Hepatocyte (in vitro differentiated cells): ENCODE data around the gene ADAMTS2. TPM values are rescaled to one million over a fixed set of nuclear protein-coding genes. Genes with fewer than 3 reads are reported as not detected.

Experiments used
- DNase-seq: peaks from one replicate; pipeline ENCODE4 v3.0.0-alpha.2; 2016; ENCODE audit warnings: low spot score
- H2AFZ ChIP-seq: fragments of 200-600 bp; sonication (generic); 2 replicates; pipeline ENCODE4 v1.6.0; 2016; ENCODE audit warnings: antibody characterized with exemption, mild to moderate bottlenecking
- H3K27ac ChIP-seq: fragments of 200-600 bp; sonication (generic); 2 replicates; pipeline ENCODE4 v1.5.1; 2016; ENCODE audit warnings: mild to moderate bottlenecking
- H3K27me3 ChIP-seq: fragments of 200-600 bp; sonication (generic); 2 replicates; pipeline ENCODE4 v1.6.1; 2016
- H3K36me3 ChIP-seq: fragments of 200-600 bp; sonication (generic); replicated peaks from 2 replicates; pipeline ENCODE4 v1.5.1; 2016; ENCODE audit warnings: low read depth; ENCODE audit not compliant: insufficient read depth
- H3K4me1 ChIP-seq: fragments of 200-600 bp; sonication (generic); 2 replicates; pipeline ENCODE4 v1.5.1; 2016; ENCODE audit warnings: mild to moderate bottlenecking, moderate library complexity; ENCODE audit not compliant: insufficient read depth
- H3K4me2 ChIP-seq: fragments of 200-600 bp; sonication (generic); 2 replicates; pipeline ENCODE4 v1.6.0; 2016
- H3K4me3 ChIP-seq: fragments of 200-600 bp; sonication (generic); 2 replicates; pipeline ENCODE4 v1.5.1; 2016; ENCODE audit warnings: mild to moderate bottlenecking
- H3K79me2 ChIP-seq: fragments of 200-600 bp; sonication (generic); 2 replicates; pipeline ENCODE4 v1.6.0; 2017; ENCODE audit warnings: mild to moderate bottlenecking
- H3K9me2 ChIP-seq: fragments of 200-600 bp; sonication (generic); replicated peaks from 2 replicates; pipeline ENCODE4 v1.6.0; 2017; ENCODE audit warnings: mild to moderate bottlenecking; ENCODE audit not compliant: insufficient read depth
- H3K9me3 ChIP-seq: fragments of 200-600 bp; sonication (generic); 2 replicates; pipeline ENCODE4 v1.5.1; 2016; ENCODE audit warnings: low read depth, mild to moderate bottlenecking
- H4K20me1 ChIP-seq: fragments of 200-600 bp; sonication (generic); 2 replicates; pipeline ENCODE4 v1.6.0; 2016; ENCODE audit warnings: mild to moderate bottlenecking; ENCODE audit not compliant: insufficient read depth, poor library complexity, severe bottlenecking
- EZH2 ChIP-seq: fragments of 200-600 bp; sonication (generic); IDR thresholded peaks from 2 replicates; pipeline ENCODE4 v1.6.1; 2016; ENCODE audit warnings: antibody characterized with exemption, mild to moderate bottlenecking, borderline replicate concordance
- EZH2phosphoT487 ChIP-seq: fragments of 200-600 bp; sonication (generic); IDR thresholded peaks from one replicate; pipeline ENCODE4 v1.6.1; 2018; ENCODE audit warnings: antibody characterized with exemption, mild to moderate bottlenecking, low read depth, moderate library complexity; ENCODE audit not compliant: unreplicated experiment, severe bottlenecking
- WGBS: methylation state at CpG from one replicate; pipeline ENCODE4 v1.1.6; 2016; ENCODE audit warnings: low lambda C conversion rate; ENCODE audit errors: missing lambda C conversion rate; 5-methylcytosine and 5-hydroxymethylcytosine counted together
- polyA plus RNA-seq: library from polyadenylated mRNA; unstranded; fragments of >200 nt; fragmentation: Nextera tagmentation; extraction: Ambion mirVana; gene quantifications from 2 replicates; pipeline ENCODE4 v1.2.1, GENCODE V29; 2016
- total RNA-seq: library from RNA; depleted of rRNA; stranded (reverse); fragments of >200 nt; gene quantifications from 2 replicates; pipeline ENCODE4 v1.2.3, GENCODE V29; 2014
- TF ChIP-seq, protein P1 (sequence below): fragments of 200-600 bp; sonication (generic); IDR thresholded peaks from 2 replicates; pipeline ENCODE4 v1.5.1; 2016; ENCODE audit warnings: antibody characterized with exemption, mild to moderate bottlenecking; ENCODE audit not compliant: poor library complexity

Gene ADAMTS2
- total and polyA plus RNA-seq, 2 experiments from 2014 or later: 55.4 to 78.8 TPM

DNA sequence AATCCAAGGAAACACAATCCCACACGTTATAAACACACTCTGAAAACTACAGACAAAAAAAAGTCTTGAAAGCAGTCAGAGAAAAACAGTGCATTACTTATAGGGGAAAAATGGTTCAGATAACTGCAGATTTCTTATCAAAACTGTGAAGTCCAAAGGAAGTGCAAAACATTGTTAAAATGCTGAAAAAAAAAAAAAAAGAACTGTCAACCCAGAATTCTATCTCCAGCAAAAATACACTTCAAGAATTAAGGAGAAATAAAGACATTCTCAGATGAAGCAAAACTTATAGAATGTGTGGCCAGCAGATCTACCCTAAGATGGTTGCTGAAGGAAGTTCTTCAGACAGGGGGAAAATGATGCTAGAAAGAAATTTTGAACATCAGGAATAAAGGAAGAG lies 40.4 kb downstream of the ADAMTS2 start:
- Histone ChIP-seq H3K9me2 (no peaks in the 10 kb centered on the region), H4K20me1 (no peaks in the 10 kb centered on the region), H3K36me3 (no peaks in the 10 kb centered on the region), H2AFZ (no peak overlapping the region), H3K79me2 (peaks cover 2% of the 10 kb centered on the region), H3K4me3 (no peak overlapping the region), H3K9me3 (no peaks in the 10 kb centered on the region), H3K27me3 (no peaks in the 10 kb centered on the region), H3K27ac (peak overlapping the region; percentile 39), H3K4me2 (no peak overlapping the region), H3K4me1 (no peaks in the 10 kb centered on the region)
- TF ChIP-seq EZH2phosphoT487 (no peak), EZH2 (no peak)
- TF ChIP-seq, protein P1, sequence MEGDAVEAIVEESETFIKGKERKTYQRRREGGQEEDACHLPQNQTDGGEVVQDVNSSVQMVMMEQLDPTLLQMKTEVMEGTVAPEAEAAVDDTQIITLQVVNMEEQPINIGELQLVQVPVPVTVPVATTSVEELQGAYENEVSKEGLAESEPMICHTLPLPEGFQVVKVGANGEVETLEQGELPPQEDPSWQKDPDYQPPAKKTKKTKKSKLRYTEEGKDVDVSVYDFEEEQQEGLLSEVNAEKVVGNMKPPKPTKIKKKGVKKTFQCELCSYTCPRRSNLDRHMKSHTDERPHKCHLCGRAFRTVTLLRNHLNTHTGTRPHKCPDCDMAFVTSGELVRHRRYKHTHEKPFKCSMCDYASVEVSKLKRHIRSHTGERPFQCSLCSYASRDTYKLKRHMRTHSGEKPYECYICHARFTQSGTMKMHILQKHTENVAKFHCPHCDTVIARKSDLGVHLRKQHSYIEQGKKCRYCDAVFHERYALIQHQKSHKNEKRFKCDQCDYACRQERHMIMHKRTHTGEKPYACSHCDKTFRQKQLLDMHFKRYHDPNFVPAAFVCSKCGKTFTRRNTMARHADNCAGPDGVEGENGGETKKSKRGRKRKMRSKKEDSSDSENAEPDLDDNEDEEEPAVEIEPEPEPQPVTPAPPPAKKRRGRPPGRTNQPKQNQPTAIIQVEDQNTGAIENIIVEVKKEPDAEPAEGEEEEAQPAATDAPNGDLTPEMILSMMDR: no peak
- DNase-seq: no peak
- 94% methylated on average over 1 of the region's 1 CpG for WGBS

DNA sequence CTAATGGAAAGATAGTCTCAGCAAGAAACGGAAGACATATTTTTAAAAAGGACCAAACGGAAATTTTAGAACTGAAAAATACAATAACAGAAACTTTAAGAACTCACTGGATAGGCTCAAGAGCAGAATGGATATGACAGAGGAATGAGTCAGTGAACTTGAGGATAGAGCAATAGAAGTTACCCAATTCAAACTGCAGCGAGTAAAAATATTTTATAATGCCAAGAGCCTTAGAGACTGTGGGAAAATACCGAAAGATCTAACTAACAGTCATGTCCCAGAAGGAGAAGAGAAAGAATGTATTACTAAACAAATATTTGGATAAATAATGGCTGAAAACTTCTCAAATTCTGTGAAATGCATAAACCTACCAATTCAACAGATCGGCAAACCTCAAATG lies 40.8 kb downstream of the ADAMTS2 start:
- TF ChIP-seq, protein P1: no peak
- no peak for TF ChIP-seq EZH2phosphoT487
- no peak for TF ChIP-seq EZH2
- Histone ChIP-seq H3K36me3 (no peaks in the 10 kb centered on the region), H3K4me1 (no peaks in the 10 kb centered on the region), H3K79me2 (peaks cover 2% of the 10 kb centered on the region), H3K9me2 (no peaks in the 10 kb centered on the region), H3K9me3 (no peaks in the 10 kb centered on the region), H3K27ac (peak overlapping the region; percentile 39), H3K4me3 (no peak overlapping the region), H3K4me2 (no peak overlapping the region), H4K20me1 (no peaks in the 10 kb centered on the region), H3K27me3 (no peaks in the 10 kb centered on the region), H2AFZ (no peak overlapping the region)
- WGBS: 86% methylated on average over 5 of the region's 5 CpGs
- DNase-seq: no peak

DNA sequence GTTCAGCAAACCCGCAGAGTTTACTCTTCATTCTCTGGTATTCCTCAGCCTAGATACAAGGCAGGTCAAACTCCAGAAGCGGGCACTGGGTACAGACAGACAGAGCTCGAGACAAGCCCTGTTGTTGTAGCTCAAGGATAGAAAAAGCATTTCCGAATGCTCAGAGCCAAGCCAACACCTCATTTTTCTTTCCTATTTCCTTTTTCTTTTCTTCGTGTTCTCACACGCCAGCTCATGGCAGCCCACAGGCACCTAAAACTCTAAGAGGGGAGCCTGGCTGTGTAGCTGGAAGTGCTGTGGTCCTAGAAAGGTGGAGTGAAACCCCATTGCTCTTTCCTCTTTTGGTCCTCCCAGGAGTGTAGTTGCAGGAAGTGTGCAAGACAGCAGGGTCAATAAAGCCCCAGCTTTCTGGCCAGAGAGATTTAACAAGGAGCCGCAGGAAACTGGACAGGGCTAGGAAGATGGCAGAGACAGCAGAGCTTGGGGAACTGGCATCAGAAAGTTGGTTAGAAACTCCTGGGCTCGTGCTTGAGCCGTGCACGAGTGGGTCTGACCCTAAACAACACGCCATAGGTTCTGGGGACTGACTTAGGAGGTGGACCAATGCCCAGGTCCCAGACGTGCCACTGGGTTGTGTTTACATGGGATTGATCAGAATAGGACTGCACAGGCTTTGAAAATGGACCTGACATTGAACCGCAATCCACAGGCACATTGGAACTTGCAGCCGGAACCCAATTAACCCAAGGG lies 41.6 kb downstream of the ADAMTS2 start:
- no peak overlapping the region for H3K4me2 ChIP-seq
- H3K9me3 ChIP-seq: no peaks in the 10 kb centered on the region
- no peak overlapping the region for H3K27ac ChIP-seq
- H3K79me2 ChIP-seq: peaks cover 3% of the 10 kb centered on the region
- TF ChIP-seq EZH2phosphoT487 (no peak), EZH2 (no peak)
- TF ChIP-seq, protein P1: no peak
- H3K36me3 ChIP-seq: no peaks in the 10 kb centered on the region
- 92% methylated on average over 14 of the region's 14 CpGs for WGBS
- DNase-seq: no peak
- H3K4me3 ChIP-seq: no peak overlapping the region
- H3K4me1 ChIP-seq: no peaks in the 10 kb centered on the region
- H4K20me1 ChIP-seq: no peaks in the 10 kb centered on the region
- H2AFZ ChIP-seq: no peak overlapping the region
- H3K27me3 ChIP-seq: no peaks in the 10 kb centered on the region
- no peaks in the 10 kb centered on the region for H3K9me2 ChIP-seq
